HFFc6 (cell line): ENCODE measurements around the gene COL17A1. TPM values are rescaled to one million over a fixed set of nuclear protein-coding genes. Genes with fewer than 3 reads are reported as not detected.

Experiments
- DNase-seq: peaks from one replicate; pipeline ENCODE4 v3.0.0-alpha.2; 2018
- H3K27ac Mint-ChIP-seq: 2 replicates; pipeline ENCODE4 v1.8.0; 2020; ENCODE audit warnings: mild to moderate bottlenecking, mixed read lengths
- H3K27me3 Mint-ChIP-seq: 2 replicates; pipeline ENCODE4 v1.8.0; 2021; ENCODE audit warnings: mild to moderate bottlenecking, moderate library complexity, mixed read lengths; ENCODE audit not compliant: insufficient read depth
- H3K36me3 Mint-ChIP-seq: 2 replicates; pipeline ENCODE4 v1.8.0; 2021; ENCODE audit warnings: low read depth, mixed read lengths
- H3K4me1 Mint-ChIP-seq: 2 replicates; pipeline ENCODE4 v1.8.0; 2020; ENCODE audit warnings: low read depth, mixed read lengths
- H3K4me3 Mint-ChIP-seq: 2 replicates; pipeline ENCODE4 v1.8.0; 2020; ENCODE audit warnings: mild to moderate bottlenecking, moderate library complexity, mixed read lengths
- H3K9me3 Mint-ChIP-seq: 2 replicates; pipeline ENCODE4 v1.8.0; 2020; ENCODE audit warnings: mild to moderate bottlenecking, mixed read lengths
- total RNA-seq, 6 experiments: library from RNA; stranded (reverse); fragmentation: NEBNext Ultra II Directional; extraction: Animal tissue kit (Norgen Biotek cat#: 25700); gene quantifications; 2 replicates in 1 of 6; 3 replicates in 5 of 6; pipeline ENCODE4 v1.2.3, GENCODE V29; 2021
- TF ChIP-seq, protein P1 (sequence below): fragments of 200-600 bp; sonication (generic); IDR thresholded peaks from 2 replicates; pipeline ENCODE4 v1.5.0; 2021; ENCODE audit warnings: antibody characterized with exemption, mild to moderate bottlenecking

COL17A1 gene
- total RNA-seq, 6 experiments from 2014 or later = 0.23 to 1.5 (median 0.66) TPM

DNA sequence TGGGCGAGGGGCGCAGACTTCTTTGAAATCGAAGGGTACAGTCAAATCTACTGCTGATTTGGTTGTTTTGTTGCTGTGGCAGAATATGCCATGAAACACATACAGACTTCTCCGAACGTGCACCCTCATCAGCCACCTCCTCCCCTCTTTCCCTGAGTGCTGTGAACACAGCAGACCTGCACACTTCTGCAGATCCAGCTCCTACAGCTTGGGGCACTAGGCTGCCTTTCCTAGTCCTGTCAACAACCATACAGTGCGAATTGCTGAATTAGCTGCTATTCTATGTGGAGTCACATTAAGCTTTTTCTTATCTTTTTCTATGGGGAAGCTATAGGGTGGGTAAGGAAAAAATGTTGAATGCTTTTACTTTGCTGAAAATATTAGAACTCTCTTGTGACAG lies 57.5 kb downstream of the COL17A1 start:
- H3K9me3 Mint-ChIP-seq = no peaks in the 10 kb centered on the region
- peak; percentile 3 for DNase-seq
- no peaks in the 10 kb centered on the region for H3K4me1 Mint-ChIP-seq
- TF ChIP-seq, protein P1, sequence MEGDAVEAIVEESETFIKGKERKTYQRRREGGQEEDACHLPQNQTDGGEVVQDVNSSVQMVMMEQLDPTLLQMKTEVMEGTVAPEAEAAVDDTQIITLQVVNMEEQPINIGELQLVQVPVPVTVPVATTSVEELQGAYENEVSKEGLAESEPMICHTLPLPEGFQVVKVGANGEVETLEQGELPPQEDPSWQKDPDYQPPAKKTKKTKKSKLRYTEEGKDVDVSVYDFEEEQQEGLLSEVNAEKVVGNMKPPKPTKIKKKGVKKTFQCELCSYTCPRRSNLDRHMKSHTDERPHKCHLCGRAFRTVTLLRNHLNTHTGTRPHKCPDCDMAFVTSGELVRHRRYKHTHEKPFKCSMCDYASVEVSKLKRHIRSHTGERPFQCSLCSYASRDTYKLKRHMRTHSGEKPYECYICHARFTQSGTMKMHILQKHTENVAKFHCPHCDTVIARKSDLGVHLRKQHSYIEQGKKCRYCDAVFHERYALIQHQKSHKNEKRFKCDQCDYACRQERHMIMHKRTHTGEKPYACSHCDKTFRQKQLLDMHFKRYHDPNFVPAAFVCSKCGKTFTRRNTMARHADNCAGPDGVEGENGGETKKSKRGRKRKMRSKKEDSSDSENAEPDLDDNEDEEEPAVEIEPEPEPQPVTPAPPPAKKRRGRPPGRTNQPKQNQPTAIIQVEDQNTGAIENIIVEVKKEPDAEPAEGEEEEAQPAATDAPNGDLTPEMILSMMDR = peak; percentile 48
- H3K4me3 Mint-ChIP-seq = no peak overlapping the region
- no peaks in the 10 kb centered on the region; the same call in 1 of the 2 replicates for H3K27me3 Mint-ChIP-seq
- peaks cover 14% of the 10 kb centered on the region for H3K36me3 Mint-ChIP-seq
- H3K27ac Mint-ChIP-seq = no peak overlapping the region

DNA sequence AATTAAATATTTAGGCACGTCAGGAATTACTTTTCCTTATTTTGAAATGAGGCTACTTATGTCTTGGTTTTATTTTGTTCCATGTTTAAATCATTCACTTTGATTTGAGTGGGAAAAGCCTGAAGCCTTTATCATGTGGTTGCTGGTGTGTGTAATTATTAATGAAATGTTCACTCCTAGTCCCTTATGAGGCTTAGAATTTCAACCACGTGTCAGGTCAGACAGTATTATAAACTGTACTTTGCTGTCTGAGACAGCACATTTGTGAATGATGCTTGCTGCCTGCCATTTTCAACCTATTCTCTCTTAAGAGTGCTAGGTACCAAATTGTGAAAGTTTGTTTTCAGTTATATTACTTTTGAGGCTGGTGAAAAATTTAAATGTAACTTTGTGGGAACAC lies 58.9 kb downstream of the COL17A1 start:
- Mint-ChIP-seq H3K4me1 (peaks cover under 1% of the 10 kb centered on the region), H3K9me3 (no peaks in the 10 kb centered on the region)
- TF ChIP-seq, protein P1 = no peak

GRCh38 chr10:104025524-104025923 lies 60.2 kb downstream of the COL17A1 start:
- H3K27me3 Mint-ChIP-seq = no peaks in the 10 kb centered on the region; the same call in 1 of the 2 replicates
- DNase-seq = no peak
- peaks cover 13% of the 10 kb centered on the region for H3K4me1 Mint-ChIP-seq
- H3K27ac Mint-ChIP-seq = no peak overlapping the region
- no peaks in the 10 kb centered on the region for H3K9me3 Mint-ChIP-seq
- peaks cover 29% of the 10 kb centered on the region for H3K36me3 Mint-ChIP-seq
- H3K4me3 Mint-ChIP-seq = no peak overlapping the region
- TF ChIP-seq, protein P1 = no peak

More for the DNA sequence above, 58.9 kb downstream of the COL17A1 start:
- no peaks in the 10 kb centered on the region; the same call in 1 of the 2 replicates for H3K27me3 Mint-ChIP-seq
- H3K27ac Mint-ChIP-seq = no peak overlapping the region
- H3K4me3 Mint-ChIP-seq = no peak overlapping the region
- peaks cover 21% of the 10 kb centered on the region for H3K36me3 Mint-ChIP-seq
- no peak for DNase-seq

- no peaks in the 10 kb centered on the region for H3K9me3 Mint-ChIP-seq
- H3K27ac Mint-ChIP-seq = no peak overlapping the region
- DNase-seq = no peak
- no peak overlapping the region for H3K4me3 Mint-ChIP-seq
- H3K36me3 Mint-ChIP-seq = peaks cover 44% of the 10 kb centered on the region
- TF ChIP-seq, protein P1 = no peak
- no peaks in the 10 kb centered on the region for H3K27me3 Mint-ChIP-seq
- H3K4me1 Mint-ChIP-seq = peaks cover 31% of the 10 kb centered on the region
Measured at GRCh38 chr10:104022026-104022425, 63.7 kb downstream of the COL17A1 start.

DNA sequence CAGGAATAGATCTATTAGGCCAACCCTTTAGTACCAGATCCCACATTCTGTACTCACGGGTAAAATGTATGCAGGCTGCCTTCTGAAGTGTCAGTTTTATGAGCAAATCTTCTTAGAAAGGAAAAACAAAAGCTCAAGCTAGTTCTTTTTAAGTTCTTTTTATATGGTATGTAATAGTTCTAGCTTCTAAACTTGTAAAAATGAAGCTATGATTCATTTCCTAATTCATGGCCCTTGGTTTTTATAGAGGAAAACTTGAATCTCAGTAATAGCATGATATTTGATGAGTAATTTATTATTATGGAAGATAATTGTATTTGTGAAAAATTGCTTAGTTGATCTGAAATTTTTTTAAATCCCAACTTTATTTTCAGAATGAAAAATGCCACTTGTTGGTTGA lies 64.4 kb downstream of the COL17A1 start:
- Mint-ChIP-seq H3K4me1 (peaks cover 35% of the 10 kb centered on the region), H3K27ac (no peak overlapping the region), H3K4me3 (no peak overlapping the region), H3K27me3 (no peaks in the 10 kb centered on the region), H3K36me3 (peaks cover 44% of the 10 kb centered on the region), H3K9me3 (no peaks in the 10 kb centered on the region)
- DNase-seq = no peak
- TF ChIP-seq, protein P1 = no peak

- Mint-ChIP-seq H3K27me3 (no peaks in the 10 kb centered on the region), H3K27ac (peak overlapping the region; percentile 33; the same call in 1 of the 2 replicates), H3K9me3 (no peaks in the 10 kb centered on the region), H3K36me3 (peaks cover 44% of the 10 kb centered on the region), H3K4me3 (no peak overlapping the region), H3K4me1 (peaks cover 35% of the 10 kb centered on the region)
- TF ChIP-seq, protein P1 = no peak
- DNase-seq = peak; percentile 43
Measured at GRCh38 chr10:104020020-104020419, 65.7 kb downstream of the COL17A1 start.
